Breast epithelium (tissue), 3 donors: ENCODE measurements around the gene FBXW8.

Source experiments
- CTCF ChIP-seq, 3 donors: fragments of 450-650 bp; IDR thresholded peaks; one replicate each; pipeline ENCODE4 v1.5.1; 2016 to 2017; ENCODE audit warnings: antibody characterized with exemption in 3 of 3, mild to moderate bottlenecking in 3 of 3, moderate library complexity in 3 of 3
- POLR2A ChIP-seq: fragments of 450-650 bp; IDR thresholded peaks from one replicate; pipeline ENCODE4 v1.6.1; 2016; ENCODE audit warnings: antibody characterized with exemption, mild to moderate bottlenecking, moderate library complexity
- POLR2AphosphoS5 ChIP-seq, 3 donors: sonication (generic); formaldehyde crosslinking; IDR thresholded peaks; one replicate each; pipeline ENCODE4 v1.6.1; 2017; ENCODE audit warnings: antibody characterized with exemption in 3 of 3

GRCh38 chr12:117026343-117026742 is 115.6 kb downstream of the FBXW8 start:
- TF ChIP-seq CTCF (IDR thresholded peaks at IDR 0.05) (no peak), POLR2A (no peak), POLR2AphosphoS5 (IDR thresholded peaks at IDR 0.05) (no peak)
